IMR-90 (cell line): Measurements from ENCODE around the gene CYP27C1. TPM values are rescaled to one million over a fixed set of nuclear protein-coding genes. Genes with fewer than 3 reads are reported as not detected.

Experiments
- ATAC-seq: fragments of 200-7000 bp; cut with Tn5 transposase; 2 replicates; pipeline ENCODE4 v1.9.1; 2020; ENCODE audit warnings: low read depth, mild to moderate bottlenecking, moderate library complexity
- BruUV-seq: library from RNA; stranded (reverse); fragments of 400-500 nt; replicated peaks from 2 replicates; lab custom pipeline; 2021; lab: Mats Ljungman, UMichigan
- CTCF ChIA-PET: fragments of 300-600 bp; formaldehyde crosslinking; extraction: SDS; loops from one replicate; lab custom pipeline; 2021; ENCODE audit warnings: antibody characterized with exemption; lab: Yijun Ruan, JAX
- POLR2A ChIA-PET: fragments of 300-600 bp; sonication (Branson Sonifier 250); formaldehyde crosslinking; loops from one replicate; lab custom pipeline; 2022; ENCODE audit warnings: antibody characterized with exemption; ENCODE audit not compliant: unreplicated experiment; lab: Charles Lee
- DNase-seq: peaks from one replicate; pipeline ENCODE4 v3.0.0; 2013
- H2AFZ ChIP-seq: replicated peaks from 2 replicates; pipeline ENCODE3; 2013; ENCODE audit warnings: low read length, mild to moderate bottlenecking; ENCODE audit not compliant: poor library complexity
- H2AK5ac ChIP-seq: 2 replicates; pipeline ENCODE4 v1.6.1; 2013; ENCODE audit warnings: low read depth, low read length, inconsistent platforms
- H2AK9ac ChIP-seq: replicated peaks from 2 replicates; pipeline ENCODE3; 2013; ENCODE audit warnings: mild to moderate bottlenecking, low read depth, low read length, moderate library complexity; ENCODE audit not compliant: poor library complexity
- H2BK120ac ChIP-seq: 2 replicates; pipeline ENCODE4 v1.6.1; 2013; ENCODE audit warnings: low read depth, low read length, inconsistent platforms
- H2BK15ac ChIP-seq: 3 replicates; pipeline ENCODE4 v1.6.1; 2013; ENCODE audit warnings: low read depth, low read length, inconsistent platforms
- H2BK20ac ChIP-seq: 2 replicates; pipeline ENCODE4 v1.6.1; 2013; ENCODE audit warnings: low read depth, mild to moderate bottlenecking, inconsistent platforms, low read length, moderate library complexity
- H2BK5ac ChIP-seq: 2 replicates; pipeline ENCODE4 v1.6.1; 2013; ENCODE audit warnings: mild to moderate bottlenecking, low read depth, low read length, inconsistent platforms; ENCODE audit not compliant: poor library complexity, severe bottlenecking
- H3K14ac ChIP-seq: replicated peaks from 2 replicates; pipeline ENCODE4 v1.6.1; 2013; ENCODE audit warnings: low read depth, low read length, inconsistent platforms
- H3K18ac ChIP-seq: 2 replicates; pipeline ENCODE4 v1.6.1; 2013; ENCODE audit warnings: low read depth, low read length, control low read depth
- H3K23ac ChIP-seq: 2 replicates; pipeline ENCODE4 v1.6.1; 2013; ENCODE audit warnings: low read depth, low read length, inconsistent platforms
- H3K27ac ChIP-seq: 2 replicates; pipeline ENCODE4 v1.5.1; 2013; ENCODE audit warnings: mild to moderate bottlenecking, control low read depth, low read length; ENCODE audit not compliant: insufficient read depth
- H3K27me3 ChIP-seq: 2 replicates; pipeline ENCODE4 v1.6.1; 2013; ENCODE audit warnings: low read length; ENCODE audit not compliant: control insufficient read depth, insufficient read depth
- H3K36me3 ChIP-seq: 2 replicates; pipeline ENCODE4 v1.6.1; 2013; ENCODE audit warnings: low read length, mixed read lengths; ENCODE audit not compliant: control insufficient read depth, insufficient read depth
- H3K4ac ChIP-seq: 2 replicates; pipeline ENCODE4 v1.6.1; 2013; ENCODE audit warnings: low read depth, low read length, inconsistent platforms
- H3K4me1 ChIP-seq: 2 replicates; pipeline ENCODE4 v1.6.1; 2013; ENCODE audit warnings: low read length, mixed read lengths; ENCODE audit not compliant: control insufficient read depth, insufficient read depth
- H3K4me2 ChIP-seq: 2 replicates; pipeline ENCODE4 v1.6.1; 2013; ENCODE audit warnings: low read depth, mild to moderate bottlenecking, control low read depth, low read length, moderate library complexity
- H3K4me3 ChIP-seq: 2 replicates; pipeline ENCODE4 v1.5.1; 2013; ENCODE audit warnings: low read depth, mild to moderate bottlenecking, control low read depth, low read length, moderate library complexity; ENCODE audit not compliant: insufficient read depth
- H3K56ac ChIP-seq: 2 replicates; pipeline ENCODE4 v1.6.1; 2013; ENCODE audit warnings: low read length, inconsistent platforms; ENCODE audit not compliant: insufficient read depth; ENCODE audit errors: extremely low read depth
- H3K79me1 ChIP-seq, 2 experiments: 2 replicates each; pipeline ENCODE4 v1.6.1; 2013; ENCODE audit warnings: low read length in 2 of 2, inconsistent platforms in 1 of 2, low read depth in 1 of 2
- H3K9ac ChIP-seq: 2 replicates; pipeline ENCODE4 v1.6.1; 2013; ENCODE audit warnings: low read depth, low read length, control low read depth
- H3K9me1 ChIP-seq: 2 replicates; pipeline ENCODE4 v1.6.1; 2013; ENCODE audit warnings: low read length, inconsistent platforms; ENCODE audit not compliant: insufficient read depth
- H3K9me3 ChIP-seq: 2 replicates; pipeline ENCODE4 v1.6.1; 2013; ENCODE audit warnings: low read length; ENCODE audit not compliant: control insufficient read depth, insufficient read depth
- H4K20me1 ChIP-seq: 2 replicates; pipeline ENCODE4 v1.6.1; 2013; ENCODE audit warnings: low read length, inconsistent platforms; ENCODE audit not compliant: insufficient read depth
- H4K5ac ChIP-seq: 2 replicates; pipeline ENCODE4 v1.6.1; 2013; ENCODE audit warnings: mild to moderate bottlenecking, low read depth, low read length, control low read depth
- H4K8ac ChIP-seq, 2 experiments: 2 replicates each; pipeline ENCODE4 v1.6.1; 2013; ENCODE audit warnings: low read depth in 2 of 2, low read length in 2 of 2, control low read depth in 1 of 2, inconsistent platforms in 1 of 2
- H4K91ac ChIP-seq: 2 replicates; pipeline ENCODE4 v1.6.1; 2013; ENCODE audit warnings: low read depth, low read length, inconsistent platforms; ENCODE audit not compliant: insufficient read depth
- BHLHE40 ChIP-seq: fragments of 150-350 bp; IDR thresholded peaks from 2 replicates; pipeline ENCODE4 v1.6.1; 2016; ENCODE audit warnings: mild to moderate bottlenecking, low read depth, low read length
- CEBPB ChIP-seq: IDR thresholded peaks from 2 replicates; pipeline ENCODE4 v1.6.1; 2012; ENCODE audit warnings: low read depth, low read length, improper control_type of control experiment
- FOS ChIP-seq: fragments of 150-350 bp; IDR thresholded peaks from 2 replicates; pipeline ENCODE4 v1.6.1; 2016; ENCODE audit warnings: low read depth, low read length
- MXI1 ChIP-seq: IDR thresholded peaks from 2 replicates; pipeline ENCODE4 v1.6.1; 2012; ENCODE audit warnings: low read depth, mild to moderate bottlenecking, low read length, moderate library complexity, borderline replicate concordance
- RAD21 ChIP-seq: IDR thresholded peaks from 2 replicates; pipeline ENCODE4 v1.6.1; 2012; ENCODE audit warnings: low read length, improper control_type of control experiment
- WGBS, 2 experiments: methylation state at CpG; one replicate each; pipeline versions ENCODE4 v1.1.5 to v1.1.7; 2013; ENCODE audit warnings: missing lambda C conversion rate in 2 of 2; ENCODE audit not compliant: insufficient read length in 1 of 2; ENCODE audit errors: extremely low coverage in 2 of 2; 5-methylcytosine and 5-hydroxymethylcytosine counted together
- dilution Hi-C: fragments of 300-500 bp; cut with HindIII; formaldehyde crosslinking; loops from one replicate; pipeline ENCODE4 v1.14.3; 2018; ENCODE audit warnings: low sequenced_read_pairs; ENCODE audit not compliant: unreplicated experiment
- in situ Hi-C: fragments of 300-500 bp; cut with MboI; formaldehyde crosslinking; loops from 3 replicates; pipeline ENCODE4 v1.14.3; 2019; ENCODE audit warnings: low sequenced_read_pairs, inconsistent platforms, mixed read lengths
- intact Hi-C: fragments of 100-400 bp; cut with micrococcal nuclease; formaldehyde crosslinking; loops from 2 replicates; pipeline ENCODE4 v1.10.0; 2022
- polyA plus RNA-seq, 3 experiments: library from polyadenylated mRNA; depleted of rRNA; stranded (reverse); fragments of >200 nt; gene quantifications; 2 replicates each; pipeline ENCODE4 v1.2.3, GENCODE V29; 2012; ENCODE audit warnings: low replicate concordance in 1 of 3
- total RNA-seq: library from RNA; depleted of rRNA; stranded (reverse); fragments of >200 nt; gene quantifications from 2 replicates; pipeline ENCODE4 v1.2.3, GENCODE V29; 2012
- TF ChIP-seq, protein P1 (sequence below): fragments of 150-350 bp; IDR thresholded peaks from 2 replicates; pipeline ENCODE4 v1.6.1; 2017; ENCODE audit warnings: mild to moderate bottlenecking, antibody characterized with exemption, low read length, low read depth

Gene CYP27C1
- total and polyA plus RNA-seq, 2 of the 4 experiments (the other 2 are of a cell fraction) = not detected

DNA sequence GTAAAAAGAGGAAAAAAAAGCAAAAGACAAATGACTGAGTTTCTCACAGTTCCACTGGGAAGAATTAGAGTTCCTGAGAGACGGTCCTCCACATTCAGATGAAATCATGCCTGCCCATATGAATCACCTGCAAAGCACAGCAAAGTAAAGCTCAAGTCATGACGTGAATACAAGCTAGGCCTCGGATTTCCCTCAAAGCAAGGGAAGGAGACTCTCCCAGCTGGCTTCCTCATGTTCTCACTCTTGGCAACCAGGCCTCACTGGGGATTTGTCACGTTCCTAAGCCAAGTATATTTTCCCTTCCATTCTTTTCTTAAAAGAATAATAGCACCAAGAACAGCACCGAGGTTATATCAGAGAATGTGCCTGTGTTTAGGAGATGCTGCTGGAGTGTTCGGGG, 47.0 kb downstream of the CYP27C1 start:
- ChIA-PET CTCF (interaction anchor here (0.6 to 1.4 kb wide), 4 partner anchors 18 to 105 kb away, joined by 3 to 7 read pairs (median 4); no protein-coding TSS in a partner anchor), POLR2A (no interaction called here)
- peak; percentile 38 for ATAC-seq
- no peak overlapping the region for H4K91ac ChIP-seq
- DNase-seq = peak; percentile 98
- no TSS peak for BruUV-seq
- no peak overlapping the region; the same call in 1 of the 2 replicates for H3K4me2 ChIP-seq
- H3K14ac ChIP-seq = no peak overlapping the region
- intact Hi-C loops (no loop called here), dilution Hi-C loops (no loop called here), in situ Hi-C loops (loop anchor here (10.0 kb wide), 1 partner anchor 108 kb away; no protein-coding TSS in a partner anchor)
- H2BK120ac ChIP-seq = no peak overlapping the region
- H3K4me3 ChIP-seq = no peak overlapping the region
- peak overlapping the region; percentile 30; the same call in 1 of the 2 replicates for H3K18ac ChIP-seq
- H3K56ac ChIP-seq = no peak overlapping the region
- no peak overlapping the region; the same call in 1 of the 2 replicates for H2AK5ac ChIP-seq
- H3K9me1 ChIP-seq = peaks cover 11% of the 10 kb centered on the region; the same call in 1 of the 2 replicates
- H4K8ac ChIP-seq = no peak overlapping the region
- H3K23ac ChIP-seq = no peak overlapping the region
- no peak overlapping the region for H2BK20ac ChIP-seq
- no peak overlapping the region for H4K5ac ChIP-seq
- H2AFZ ChIP-seq = no peak overlapping the region
- H3K27me3 ChIP-seq = no peaks in the 10 kb centered on the region
- no peak overlapping the region for H2AK9ac ChIP-seq
- no peaks in the 10 kb centered on the region for H3K79me1 ChIP-seq
- H3K27ac ChIP-seq = no peak overlapping the region
- H3K4me1 ChIP-seq = peaks cover 20% of the 10 kb centered on the region
- 20% methylated on average over 2 of the region's 6 CpGs; no CpG with 5 or more reads in 1 of the 2 experiments for WGBS, 2 experiments
- H3K36me3 ChIP-seq = no peaks in the 10 kb centered on the region
- TF ChIP-seq BHLHE40 = peak; percentile 57
- peak; percentile 26; the same call in 1 of the 2 replicates for TF ChIP-seq RAD21
- TF ChIP-seq CEBPB = no peak
- TF ChIP-seq MXI1 = 0 out of 2 replicates have a peak, but pooled peaks have one; percentile 42
- peak; percentile 32; the same call in 1 of the 2 replicates for TF ChIP-seq FOS
- TF ChIP-seq, protein P1, sequence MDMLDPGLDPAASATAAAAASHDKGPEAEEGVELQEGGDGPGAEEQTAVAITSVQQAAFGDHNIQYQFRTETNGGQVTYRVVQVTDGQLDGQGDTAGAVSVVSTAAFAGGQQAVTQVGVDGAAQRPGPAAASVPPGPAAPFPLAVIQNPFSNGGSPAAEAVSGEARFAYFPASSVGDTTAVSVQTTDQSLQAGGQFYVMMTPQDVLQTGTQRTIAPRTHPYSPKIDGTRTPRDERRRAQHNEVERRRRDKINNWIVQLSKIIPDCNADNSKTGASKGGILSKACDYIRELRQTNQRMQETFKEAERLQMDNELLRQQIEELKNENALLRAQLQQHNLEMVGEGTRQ = no peak
- no peak overlapping the region for H3K9ac ChIP-seq
- peak overlapping the region; percentile 33 for H2BK5ac ChIP-seq
- H4K20me1 ChIP-seq = no peaks in the 10 kb centered on the region
- 0 out of 2 replicates have a peak overlapping the region, but pooled peaks have one; percentile 18 for H3K4ac ChIP-seq
- H3K9me3 ChIP-seq = no peaks in the 10 kb centered on the region
- no peak overlapping the region for H2BK15ac ChIP-seq
